Ovary (tissue), 3 donors: ENCODE results near the gene PTPRN2.

ENCODE experiments used
- CTCF ChIP-seq, 3 donors: fragments of 450-650 bp in 2 of 3; fragments of 200-600 bp in 1 of 3; IDR thresholded peaks; one replicate each; pipeline versions ENCODE4 v1.5.1 to v1.8.0; 2016 to 2022; ENCODE audit warnings: antibody characterized with exemption in 3 of 3, mild to moderate bottlenecking in 1 of 3
- EP300 ChIP-seq: sonication (generic); formaldehyde crosslinking; IDR thresholded peaks from one replicate; pipeline ENCODE4 v1.6.1; 2017; ENCODE audit warnings: antibody characterized with exemption
- POLR2A ChIP-seq: fragments of 450-650 bp; IDR thresholded peaks from one replicate; pipeline ENCODE4 v1.6.1; 2017; ENCODE audit warnings: antibody characterized with exemption, mild to moderate bottlenecking, moderate library complexity
- donor health status: DM: no; HTN: no; CAD: no.

DNA sequence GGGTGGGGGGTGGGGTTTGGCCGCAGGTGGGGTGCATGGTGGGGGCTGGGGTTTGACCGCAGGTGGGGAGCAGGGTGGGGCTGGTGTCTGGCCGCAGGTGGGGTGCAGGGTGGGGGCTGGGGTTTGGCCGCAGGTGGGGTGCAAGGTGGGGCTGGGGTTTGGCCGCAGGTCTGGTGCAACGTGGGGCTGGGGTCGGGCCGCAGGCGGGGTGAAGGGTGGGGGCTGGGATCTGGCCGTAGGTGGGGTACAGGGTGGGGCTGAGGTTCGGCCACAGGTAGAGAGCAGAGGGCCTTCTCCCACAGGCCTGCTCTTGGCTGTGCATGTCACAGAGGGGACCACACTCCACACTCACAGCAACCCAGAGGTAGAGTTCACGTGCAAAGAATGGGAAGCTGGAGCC lies 586.6 kb downstream of the PTPRN2 start:
- no peak for TF ChIP-seq CTCF (IDR thresholded peaks at IDR 0.05)
- TF ChIP-seq POLR2A: no peak
- TF ChIP-seq EP300: no peak
